Mesenchymal stem cell (in vitro differentiated cells and primary cell): ENCODE data around the gene MATN3.

Source experiments
- DNase-seq: peaks from one replicate; pipeline ENCODE4 v3.0.0-alpha.2; 2013
- H2AFZ ChIP-seq: one replicate; pipeline ENCODE4 v1.6.1; 2013; ENCODE audit warnings: low read depth, mild to moderate bottlenecking, control low read depth, inconsistent platforms, low read length, moderate library complexity
- H2AK5ac ChIP-seq: 2 replicates; pipeline ENCODE4 v1.6.1; 2013; ENCODE audit warnings: low read length, moderate library complexity, mild to moderate bottlenecking, inconsistent platforms; ENCODE audit not compliant: severe bottlenecking
- H2BK120ac ChIP-seq: one replicate; pipeline ENCODE4 v1.6.1; 2013; ENCODE audit warnings: low read depth, mild to moderate bottlenecking, inconsistent platforms, low read length, moderate library complexity
- H2BK12ac ChIP-seq, 2 experiments: one replicate each; pipeline ENCODE4 v1.6.1; 2013; ENCODE audit warnings: inconsistent platforms in 2 of 2, low read length in 2 of 2, mild to moderate bottlenecking in 2 of 2, moderate library complexity in 2 of 2, control low read depth in 1 of 2
- H2BK15ac ChIP-seq: one replicate; pipeline ENCODE4 v1.6.1; 2013; ENCODE audit warnings: mild to moderate bottlenecking, low read depth, inconsistent platforms; ENCODE audit not compliant: poor library complexity, severe bottlenecking
- H2BK5ac ChIP-seq: 2 replicates; pipeline ENCODE4 v1.6.1; 2013; ENCODE audit warnings: low read depth, mild to moderate bottlenecking, low read length, control low read depth, inconsistent platforms; ENCODE audit not compliant: poor library complexity, severe bottlenecking
- H3K14ac ChIP-seq, 2 experiments: one replicate each; pipeline ENCODE4 v1.6.1; 2013; ENCODE audit warnings: inconsistent platforms in 2 of 2, low read length in 2 of 2, control low read depth in 1 of 2, mild to moderate bottlenecking in 1 of 2, moderate library complexity in 1 of 2
- H3K18ac ChIP-seq, 2 experiments: one replicate each; pipeline ENCODE4 v1.6.1; 2013; ENCODE audit warnings: inconsistent platforms in 2 of 2, low read length in 2 of 2, control low read depth in 1 of 2, low read depth in 1 of 2, mild to moderate bottlenecking in 1 of 2
- H3K23ac ChIP-seq, 2 experiments: one replicate each; pipeline ENCODE4 v1.6.1; 2013; ENCODE audit warnings: inconsistent platforms in 2 of 2, low read length in 2 of 2, mild to moderate bottlenecking in 2 of 2, moderate library complexity in 2 of 2, control low read depth in 1 of 2
- H3K27ac ChIP-seq: 2 replicates; pipeline ENCODE4 v1.5.1; 2013; ENCODE audit warnings: mild to moderate bottlenecking, moderate library complexity, low read length, control low read depth, inconsistent platforms; ENCODE audit not compliant: poor library complexity, severe bottlenecking
- H3K27me3 ChIP-seq, 2 experiments: 2 replicates each; pipeline versions ENCODE4 v1.6.1 to v1.7.0; 2013; ENCODE audit warnings: low read length in 2 of 2, mild to moderate bottlenecking in 2 of 2, moderate library complexity in 2 of 2, control low read depth in 1 of 2, inconsistent platforms in 1 of 2; ENCODE audit not compliant: control insufficient read depth in 1 of 2, insufficient read depth in 1 of 2
- H3K36me3 ChIP-seq, 2 experiments: 2 replicates each; pipeline versions ENCODE4 v1.6.1 to v1.7.0; 2013; ENCODE audit warnings: low read length in 2 of 2, control low read depth in 1 of 2, inconsistent platforms in 1 of 2, low read depth in 1 of 2, mild to moderate bottlenecking in 1 of 2; ENCODE audit not compliant: insufficient read depth in 2 of 2, control insufficient read depth in 1 of 2
- H3K4ac ChIP-seq, 2 experiments: one replicate each; pipeline ENCODE4 v1.6.1; 2013; ENCODE audit warnings: inconsistent platforms in 2 of 2, low read length in 2 of 2, mild to moderate bottlenecking in 2 of 2, moderate library complexity in 2 of 2, control low read depth in 1 of 2, low read depth in 1 of 2
- H3K4me1 ChIP-seq: 2 replicates; pipeline ENCODE4 v1.6.1; 2013; ENCODE audit warnings: low read depth, low read length, control low read depth; ENCODE audit not compliant: control insufficient read depth, insufficient read depth
- H3K4me2 ChIP-seq: 2 replicates; pipeline ENCODE4 v1.6.1; 2013; ENCODE audit warnings: low read length, mild to moderate bottlenecking, inconsistent platforms; ENCODE audit not compliant: poor library complexity, severe bottlenecking
- H3K4me3 ChIP-seq, 2 experiments: 2 replicates each; pipeline versions ENCODE4 v1.5.1 to v1.7.0; 2013; ENCODE audit warnings: low read length in 2 of 2, mild to moderate bottlenecking in 2 of 2, control low read depth in 1 of 2, low read depth in 1 of 2; ENCODE audit not compliant: insufficient read depth in 1 of 2
- H3K79me1 ChIP-seq: replicated peaks from 2 replicates; pipeline ENCODE4 v1.6.1; 2013; ENCODE audit warnings: mild to moderate bottlenecking, control low read depth, low read length, inconsistent platforms; ENCODE audit not compliant: poor library complexity, severe bottlenecking
- H3K9ac ChIP-seq: 2 replicates; pipeline ENCODE4 v1.7.0; 2013; ENCODE audit warnings: mild to moderate bottlenecking, low read length, moderate library complexity
- H3K9me3 ChIP-seq: 2 replicates; pipeline ENCODE4 v1.7.0; 2013; ENCODE audit warnings: mild to moderate bottlenecking, low read length; ENCODE audit not compliant: control insufficient read depth
- H4K8ac ChIP-seq: one replicate; pipeline ENCODE4 v1.6.1; 2013; ENCODE audit warnings: inconsistent platforms, mild to moderate bottlenecking, low read length, moderate library complexity
- H4K91ac ChIP-seq: one replicate; pipeline ENCODE4 v1.6.1; 2013; ENCODE audit warnings: mild to moderate bottlenecking, low read length, inconsistent platforms
- WGBS: methylation state at CpG from one replicate; pipeline ENCODE4 v1.1.7; 2013; ENCODE audit warnings: mixed read lengths; 5-methylcytosine and 5-hydroxymethylcytosine counted together

Gene MATN3

GRCh38 chr2:19944205-19944845 lies 68.1 kb downstream of the MATN3 start:
- H3K27me3 ChIP-seq: no peaks in the 10 kb centered on the region
- peaks cover 2% of the 10 kb centered on the region for H3K4me1 ChIP-seq
- H4K8ac ChIP-seq: no peak overlapping the region
- H2BK120ac ChIP-seq: no peak overlapping the region
- H2BK5ac ChIP-seq: no peak overlapping the region
- no peak overlapping the region for H3K14ac ChIP-seq
- no peak overlapping the region for H2AK5ac ChIP-seq
- peaks cover 1% of the 10 kb centered on the region for H3K79me1 ChIP-seq
- H3K18ac ChIP-seq: no peak overlapping the region
- no peaks in the 10 kb centered on the region for H3K9me3 ChIP-seq
- H3K23ac ChIP-seq: no peak overlapping the region
- H2BK12ac ChIP-seq: no peak overlapping the region
- H3K27ac ChIP-seq: no peak overlapping the region
- H3K4ac ChIP-seq: no peak overlapping the region
- no peak overlapping the region for H2BK15ac ChIP-seq
- H3K9ac ChIP-seq: no peak overlapping the region
- WGBS: 60% methylated on average over 1 of the region's 2 CpGs
- H3K4me2 ChIP-seq: no peak overlapping the region
- no peak overlapping the region for H2AFZ ChIP-seq
- DNase-seq: no peak
- no peak overlapping the region for H3K4me3 ChIP-seq
- H3K36me3 ChIP-seq: peaks cover 0 to 53% of the 10 kb centered on the region in 2 experiments
- no peak overlapping the region for H4K91ac ChIP-seq

GRCh38 chr2:19943189-19943588 lies 69.3 kb downstream of the MATN3 start:
- no peak overlapping the region for H2BK12ac ChIP-seq
- H2AK5ac ChIP-seq: no peak overlapping the region
- H4K8ac ChIP-seq: no peak overlapping the region
- H2BK5ac ChIP-seq: no peak overlapping the region
- no peak overlapping the region for H2BK15ac ChIP-seq
- no peak overlapping the region for H3K4me2 ChIP-seq
- H3K4ac ChIP-seq: no peak overlapping the region
- H3K9me3 ChIP-seq: no peaks in the 10 kb centered on the region
- H3K79me1 ChIP-seq: peaks cover 1% of the 10 kb centered on the region
- no peak overlapping the region for H3K9ac ChIP-seq
- H4K91ac ChIP-seq: no peak overlapping the region
- H3K4me3 ChIP-seq: no peak overlapping the region
- no peak overlapping the region for H3K23ac ChIP-seq
- peaks cover 2% of the 10 kb centered on the region for H3K4me1 ChIP-seq
- H3K27ac ChIP-seq: no peak overlapping the region
- no peak overlapping the region for H3K14ac ChIP-seq
- WGBS: 80% methylated on average over 1 of the region's 1 CpG
- no peak for DNase-seq
- H3K27me3 ChIP-seq: no peaks in the 10 kb centered on the region
- H2AFZ ChIP-seq: no peak overlapping the region
- peaks cover 0 to 54% of the 10 kb centered on the region in 2 experiments for H3K36me3 ChIP-seq
- no peak overlapping the region for H2BK120ac ChIP-seq
- no peak overlapping the region for H3K18ac ChIP-seq

GRCh38 chr2:19942199-19942598 lies 70.3 kb downstream of the MATN3 start:
- Histone ChIP-seq H3K23ac (no peak overlapping the region), H4K8ac (no peak overlapping the region), H2BK5ac (no peak overlapping the region), H2AFZ (no peak overlapping the region), H3K9me3 (no peaks in the 10 kb centered on the region), H2BK15ac (no peak overlapping the region), H3K18ac (no peak overlapping the region), H3K9ac (no peak overlapping the region), H4K91ac (no peak overlapping the region), H2BK12ac (no peak overlapping the region), H2BK120ac (no peak overlapping the region), H2AK5ac (no peak overlapping the region), H3K27ac (no peak overlapping the region), H3K27me3 (no peaks in the 10 kb centered on the region), H3K79me1 (peaks cover 1% of the 10 kb centered on the region), H3K14ac (no peak overlapping the region), H3K4ac (no peak overlapping the region), H3K4me2 (no peak overlapping the region), H3K4me3 (no peak overlapping the region), H3K4me1 (peaks cover 2% of the 10 kb centered on the region), H3K36me3 (peaks cover 0 to 57% of the 10 kb centered on the region in 2 experiments)
- DNase-seq: peak; percentile 8
